HCEC 1CT (cell line): ENCODE results near the gene RNF157.

Experiments used
- DNase-seq: peaks from one replicate; pipeline ENCODE4 v3.0.0-alpha.2; 2017

RNF157 gene

GRCh38 chr17:76240461-76241203 is at the start of gene RNF157:
RNF157 (minus strand) TSS chr17:76240493; CDS start chr17:76240240, 253 bp downstream.
- peak; percentile 13 for DNase-seq

GRCh38 chr17:76281573-76282371 is 41.5 kb upstream of the RNF157 start:
- no peak for DNase-seq

- no peak for DNase-seq
Measured at GRCh38 chr17:76280650-76281049, 40.4 kb upstream of the RNF157 start.

- no peak for DNase-seq
Measured at GRCh38 chr17:76279742-76280287, 39.5 kb upstream of the RNF157 start.

- DNase-seq, result peak; percentile 59
Measured at GRCh38 chr17:76278952-76279741, 38.9 kb upstream of the RNF157 start.

GRCh38 chr17:76278268-76278908 is 38.1 kb upstream of the RNF157 start:
- DNase-seq, result no peak

- no peak for DNase-seq
Measured at GRCh38 chr17:76277300-76278267, 37.3 kb upstream of the RNF157 start.

GRCh38 chr17:76276461-76277299 is 36.4 kb upstream of the RNF157 start:
- DNase-seq, result no peak

- DNase-seq, result no peak
Measured at GRCh38 chr17:76276069-76276431, 35.8 kb upstream of the RNF157 start.

GRCh38 chr17:76275382-76276068 is 35.2 kb upstream of the RNF157 start:
- DNase-seq, result no peak

GRCh38 chr17:76274112-76274956 is 34.0 kb upstream of the RNF157 start:
- DNase-seq, result no peak

GRCh38 chr17:76273445-76274111 is 33.3 kb upstream of the RNF157 start:
- DNase-seq, result no peak

GRCh38 chr17:76272541-76273444 is 32.5 kb upstream of the RNF157 start:
- DNase-seq, result no peak

- DNase-seq, result no peak
Measured at GRCh38 chr17:76271669-76272540, 31.6 kb upstream of the RNF157 start.

GRCh38 chr17:76270770-76271668 is 30.7 kb upstream of the RNF157 start:
- no peak for DNase-seq
